Measurements from ENCODE around the gene CALU.

Gene CALU

GRCh38 chr7:128739048-128739962 lies at the start of gene CALU:
Gene CALU, plus strand, starts transcription at chr7:128739359. Its CDS starts 9,225 bp downstream, at chr7:128748584.
- TF ChIP-seq CTCF (IDR thresholded peaks at IDR 0.05; ENCODE audit: low read depth, low read length, missing control alignments) = no peak
- peak; percentile 85 for DNase-seq (ENCODE audit: low read depth)

GRCh38 chr7:128691227-128691626 lies 47.9 kb upstream of the CALU start:
- no peak for TF ChIP-seq CTCF (IDR thresholded peaks at IDR 0.05; ENCODE audit: low read depth, low read length, missing control alignments)
- H3K4me3 ChIP-seq (ENCODE audit: low read depth, low read length) = no peak overlapping the region
- DNase-seq (ENCODE audit: low read depth) = no peak

More at GRCh38 chr7:128739048-128739962, at the start of gene CALU:
- H3K4me3 ChIP-seq (ENCODE audit: low read depth, low read length) = peak within 1 kb of the TSS; percentile 95

- H3K4me3 ChIP-seq (ENCODE audit: low read depth, low read length) = no peak overlapping the region
- no peak for DNase-seq (ENCODE audit: low read depth)
- no peak for TF ChIP-seq CTCF (IDR thresholded peaks at IDR 0.05; ENCODE audit: low read depth, low read length, missing control alignments)
Observed at GRCh38 chr7:128692623-128693270, 46.4 kb upstream of the CALU start.

- no peak for DNase-seq (ENCODE audit: low read depth)
- H3K4me3 ChIP-seq (ENCODE audit: low read depth, low read length) = no peak overlapping the region
- TF ChIP-seq CTCF (IDR thresholded peaks at IDR 0.05; ENCODE audit: low read depth, low read length, missing control alignments) = no peak
Observed at GRCh38 chr7:128693373-128694015, 45.7 kb upstream of the CALU start.

- H3K4me3 ChIP-seq (ENCODE audit: low read depth, low read length) = no peak overlapping the region
- no peak for TF ChIP-seq CTCF (IDR thresholded peaks at IDR 0.05; ENCODE audit: low read depth, low read length, missing control alignments)
- DNase-seq (ENCODE audit: low read depth) = no peak
Observed at GRCh38 chr7:128694738-128695137, 44.4 kb upstream of the CALU start.

GRCh38 chr7:128697302-128697905 lies 41.8 kb upstream of the CALU start:
- no peak for DNase-seq (ENCODE audit: low read depth)
- peak overlapping the region; percentile 36 for H3K4me3 ChIP-seq (ENCODE audit: low read depth, low read length)
- TF ChIP-seq CTCF (IDR thresholded peaks at IDR 0.05; ENCODE audit: low read depth, low read length, missing control alignments) = peak; percentile 10

All from GM12864 (cell line).